ENCODE data around the gene TMPRSS6. TPM values are rescaled to one million over a fixed set of nuclear protein-coding genes. Genes with fewer than 3 reads are reported as not detected.

Gene TMPRSS6
- total RNA-seq, 4 donors from 2014 or later = 0.16 to 4.9 (median 0.41) TPM; not detected in 1

DNA sequence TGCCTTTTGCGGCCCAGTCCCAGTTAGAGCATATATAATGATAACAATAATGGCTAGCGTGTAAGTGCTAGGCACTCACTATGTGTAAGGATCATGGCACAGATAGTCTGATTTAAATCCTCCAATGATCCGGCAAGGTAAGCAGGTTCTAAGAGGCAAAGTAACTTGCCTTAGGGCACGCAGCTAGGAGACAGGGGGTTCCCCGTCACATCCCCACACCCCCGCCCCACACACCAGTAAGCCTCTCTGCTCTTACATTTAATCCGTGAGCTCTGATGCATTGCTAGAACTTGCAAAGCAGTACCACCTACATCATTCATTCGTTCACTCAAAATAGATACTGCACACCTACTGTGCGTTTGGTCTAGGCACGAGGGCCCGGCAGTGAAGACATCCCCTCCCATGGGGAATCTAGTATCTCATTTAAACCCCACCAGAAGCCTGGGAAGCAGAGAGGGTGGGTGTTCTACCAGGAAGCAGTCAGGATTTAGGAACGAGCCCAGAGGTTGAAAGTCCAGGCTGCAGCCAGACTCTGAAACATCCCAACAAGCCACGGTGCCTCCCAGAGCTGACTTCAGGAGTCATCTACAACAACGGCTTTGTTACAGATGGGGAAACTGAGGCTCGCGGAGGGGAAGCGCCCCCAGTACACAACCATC, 20.6 kb downstream of the TMPRSS6 start:
- 58% methylated on average over 17 of the region's 17 CpGs; no CpG with 5 or more reads in 1 of the 2 donors for WGBS, 2 donors (ENCODE audit: low coverage in 1 of 2)
- Histone ChIP-seq H3K27me3 (peaks cover 26% of the 10 kb centered on the region), H3K4me3 (no peak overlapping the region), H3K4me1 (no peaks in the 10 kb centered on the region), H3K36me3 (no peaks in the 10 kb centered on the region), H3K9me3 (no peaks in the 10 kb centered on the region), H3K27ac (no peak overlapping the region)
- no peak for TF ChIP-seq EP300 (IDR thresholded peaks at IDR 0.05; ENCODE audit: low read depth)
- TF ChIP-seq, protein P1, sequence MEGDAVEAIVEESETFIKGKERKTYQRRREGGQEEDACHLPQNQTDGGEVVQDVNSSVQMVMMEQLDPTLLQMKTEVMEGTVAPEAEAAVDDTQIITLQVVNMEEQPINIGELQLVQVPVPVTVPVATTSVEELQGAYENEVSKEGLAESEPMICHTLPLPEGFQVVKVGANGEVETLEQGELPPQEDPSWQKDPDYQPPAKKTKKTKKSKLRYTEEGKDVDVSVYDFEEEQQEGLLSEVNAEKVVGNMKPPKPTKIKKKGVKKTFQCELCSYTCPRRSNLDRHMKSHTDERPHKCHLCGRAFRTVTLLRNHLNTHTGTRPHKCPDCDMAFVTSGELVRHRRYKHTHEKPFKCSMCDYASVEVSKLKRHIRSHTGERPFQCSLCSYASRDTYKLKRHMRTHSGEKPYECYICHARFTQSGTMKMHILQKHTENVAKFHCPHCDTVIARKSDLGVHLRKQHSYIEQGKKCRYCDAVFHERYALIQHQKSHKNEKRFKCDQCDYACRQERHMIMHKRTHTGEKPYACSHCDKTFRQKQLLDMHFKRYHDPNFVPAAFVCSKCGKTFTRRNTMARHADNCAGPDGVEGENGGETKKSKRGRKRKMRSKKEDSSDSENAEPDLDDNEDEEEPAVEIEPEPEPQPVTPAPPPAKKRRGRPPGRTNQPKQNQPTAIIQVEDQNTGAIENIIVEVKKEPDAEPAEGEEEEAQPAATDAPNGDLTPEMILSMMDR (IDR thresholded peaks at IDR 0.05) = no peak
- no peak for TF ChIP-seq POLR2A (IDR thresholded peaks at IDR 0.05)
- in situ Hi-C loops (cut with MboI; ENCODE audit: low pct_ligation_motif_present in 1 of 4, low pct_unique_long_range_greater_than_20kb in 1 of 4, low sequenced_read_pairs in 3 of 4) (no loop called here), intact Hi-C loops (cut with DNase I; ENCODE audit: low total_unique reads) (no loop called here)
- DNase-seq = no peak

GRCh38 chr22:37088108-37088605, 21.4 kb downstream of the TMPRSS6 start:
- TF ChIP-seq EP300 (IDR thresholded peaks at IDR 0.05; ENCODE audit: low read depth) = no peak
- TF ChIP-seq POLR2AphosphoS5 (IDR thresholded peaks at IDR 0.05) = no peak
- in situ Hi-C loops (cut with MboI; ENCODE audit: low pct_ligation_motif_present in 1 of 4, low pct_unique_long_range_greater_than_20kb in 1 of 4, low sequenced_read_pairs in 3 of 4) = no loop called here
- Histone ChIP-seq H3K27ac (no peak overlapping the region), H3K9me3 (no peaks in the 10 kb centered on the region), H3K4me3 (no peak overlapping the region), H3K27me3 (peaks cover 26% of the 10 kb centered on the region), H3K36me3 (no peaks in the 10 kb centered on the region), H3K4me1 (no peaks in the 10 kb centered on the region)
- WGBS, 2 donors (ENCODE audit: low coverage in 1 of 2) = 39% methylated on average over 6 of the region's 6 CpGs; no CpG with 5 or more reads in 1 of the 2 donors
- intact Hi-C loops (cut with DNase I; ENCODE audit: low total_unique reads) = no loop called here
- no peak for DNase-seq

- H3K27me3 ChIP-seq = peaks cover 26% of the 10 kb centered on the region
- DNase-seq = no peak
- H3K9me3 ChIP-seq = no peaks in the 10 kb centered on the region
- intact Hi-C loops (cut with DNase I; ENCODE audit: low total_unique reads) (no loop called here), in situ Hi-C loops (cut with MboI; ENCODE audit: low pct_ligation_motif_present in 1 of 4, low pct_unique_long_range_greater_than_20kb in 1 of 4, low sequenced_read_pairs in 3 of 4) (no loop called here)
- WGBS, 2 donors (ENCODE audit: low coverage in 1 of 2) = 73 to 77% methylated on average over 6 to 15 of the region's 15 CpGs
- H3K27ac ChIP-seq = no peak overlapping the region
- TF ChIP-seq EP300 (IDR thresholded peaks at IDR 0.05; ENCODE audit: low read depth) (no peak), POLR2AphosphoS5 (IDR thresholded peaks at IDR 0.05) (no peak), POLR2A (IDR thresholded peaks at IDR 0.05) (no peak)
- TF ChIP-seq, protein P1 (IDR thresholded peaks at IDR 0.05) = no peak
- H3K4me1 ChIP-seq = no peaks in the 10 kb centered on the region
- H3K36me3 ChIP-seq = no peaks in the 10 kb centered on the region
- H3K4me3 ChIP-seq = no peak overlapping the region
Measured at GRCh38 chr22:37086184-37086583, 23.3 kb downstream of the TMPRSS6 start.

DNA sequence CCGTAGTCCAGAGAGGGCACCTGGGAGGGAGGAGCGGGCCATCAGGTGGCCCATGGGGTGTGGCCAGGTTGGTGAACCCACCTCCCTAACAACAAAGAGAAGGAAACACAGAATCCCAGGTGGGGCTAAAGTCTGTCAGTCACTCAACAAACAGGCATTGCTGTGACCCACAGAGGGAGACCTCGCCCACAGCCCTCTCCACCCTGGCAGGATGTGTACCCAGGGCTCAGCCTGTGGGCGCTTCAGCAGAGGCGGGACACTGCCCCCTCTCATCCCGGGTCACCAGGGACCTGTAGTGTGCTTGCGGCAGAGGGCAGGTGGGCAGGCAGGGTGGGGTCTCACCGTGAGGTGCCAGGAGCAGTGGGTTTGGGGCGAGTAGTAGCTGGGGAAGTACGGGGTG, 25.1 kb downstream of the TMPRSS6 start:
- in situ Hi-C loops (cut with MboI; ENCODE audit: low pct_ligation_motif_present in 1 of 4, low pct_unique_long_range_greater_than_20kb in 1 of 4, low sequenced_read_pairs in 3 of 4) = no loop called here
- no peaks in the 10 kb centered on the region for H3K9me3 ChIP-seq
- peaks cover 26% of the 10 kb centered on the region for H3K27me3 ChIP-seq
- no peak overlapping the region for H3K27ac ChIP-seq
- WGBS, 2 donors (ENCODE audit: low coverage in 1 of 2) = 79 to 100% methylated on average over 2 to 4 of the region's 10 CpGs
- no peaks in the 10 kb centered on the region for H3K4me1 ChIP-seq
- intact Hi-C loops (cut with DNase I; ENCODE audit: low total_unique reads) = no loop called here
- DNase-seq = no peak
- no peaks in the 10 kb centered on the region for H3K36me3 ChIP-seq
- no peak overlapping the region for H3K4me3 ChIP-seq
- no peak for TF ChIP-seq POLR2AphosphoS5 (IDR thresholded peaks at IDR 0.05)
- TF ChIP-seq, protein P1 (IDR thresholded peaks at IDR 0.05) = no peak

DNA sequence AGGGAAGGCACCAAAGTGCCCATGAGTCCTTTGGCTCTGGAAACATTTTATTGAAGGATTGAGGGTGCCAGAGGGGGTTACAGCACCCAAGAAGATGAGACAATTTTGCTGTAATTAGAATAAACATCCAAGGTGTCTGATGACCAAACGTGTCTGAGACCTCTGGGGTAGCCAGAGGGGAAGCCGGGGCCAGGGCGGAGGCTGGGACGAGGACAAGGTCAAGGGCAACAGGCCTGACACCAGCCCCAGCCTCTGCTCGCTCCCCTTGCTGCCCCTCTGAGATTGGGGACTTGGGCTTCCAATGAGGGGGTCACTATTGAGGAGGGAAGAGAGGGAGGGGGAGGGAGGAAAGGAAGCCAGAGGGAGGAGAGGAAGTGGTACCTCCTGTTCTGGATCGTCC, 25.6 kb downstream of the TMPRSS6 start:
- Histone ChIP-seq H3K27ac (no peak overlapping the region), H3K36me3 (no peaks in the 10 kb centered on the region), H3K4me3 (no peak overlapping the region), H3K27me3 (peaks cover 26% of the 10 kb centered on the region), H3K9me3 (no peaks in the 10 kb centered on the region), H3K4me1 (no peaks in the 10 kb centered on the region)
- TF ChIP-seq POLR2A (IDR thresholded peaks at IDR 0.05) = no peak
- TF ChIP-seq, protein P1 (IDR thresholded peaks at IDR 0.05) = no peak
- TF ChIP-seq EP300 (IDR thresholded peaks at IDR 0.05; ENCODE audit: low read depth) = no peak
- no peak for TF ChIP-seq POLR2AphosphoS5 (IDR thresholded peaks at IDR 0.05)
- 75 to 92% methylated on average over 4 to 6 of the region's 6 CpGs for WGBS, 2 donors (ENCODE audit: low coverage in 1 of 2)
- in situ Hi-C loops (cut with MboI; ENCODE audit: low pct_ligation_motif_present in 1 of 4, low pct_unique_long_range_greater_than_20kb in 1 of 4, low sequenced_read_pairs in 3 of 4) = no loop called here
- intact Hi-C loops (cut with DNase I; ENCODE audit: low total_unique reads) = no loop called here
- DNase-seq = no peak

All from transverse colon (tissue), 4 donors.